ENCODE results near the gene REX1BD. TPM values are rescaled to one million over a fixed set of nuclear protein-coding genes. Genes with fewer than 3 reads are reported as not detected.

The REX1BD gene
- total RNA-seq, 1 experiment from 2014 or later: 72.3 TPM

GRCh38 chr19:18562086-18562485 lies 26.5 kb upstream of the REX1BD start:
- H3K18ac ChIP-seq (ENCODE audit: insufficient read length, low read depth, low read length): no peak overlapping the region
- H2AFZ ChIP-seq (ENCODE audit: low read length): no peak overlapping the region
- H3K4me1 Mint-ChIP-seq: peaks cover 5 to 8% of the 10 kb centered on the region in 2 experiments
- H3K4me3 Mint-ChIP-seq: no peak overlapping the region
- no peak overlapping the region for H4K5ac ChIP-seq (ENCODE audit: insufficient read length, low read depth, low read length)
- no CpG with 5 or more reads among the region's 14 CpGs for WGBS (ENCODE audit: extremely low coverage, insufficient read length, low lambda C conversion rate)
- H2BK15ac ChIP-seq (ENCODE audit: low read depth, low read length): no peak overlapping the region
- H3K9me3 Mint-ChIP-seq: no peaks in the 10 kb centered on the region
- no peak overlapping the region for H3T11ph ChIP-seq (ENCODE audit: low read length)
- H3K79me2 ChIP-seq (ENCODE audit: insufficient read depth, low read length): peaks cover 6% of the 10 kb centered on the region; the same call in 1 of the 2 replicates
- H2BK120ac ChIP-seq (ENCODE audit: low read depth, low read length, poor library complexity, severe bottlenecking): no peak overlapping the region
- H3K27me3 Mint-ChIP-seq (ENCODE audit: low read depth): no peaks in the 10 kb centered on the region
- peaks cover 6% of the 10 kb centered on the region for H3K23me2 ChIP-seq (ENCODE audit: insufficient read length, low read depth, low read length, poor library complexity, severe bottlenecking)
- H3K14ac ChIP-seq (ENCODE audit: insufficient read depth, low read length): no peak overlapping the region
- H3K23ac ChIP-seq (ENCODE audit: insufficient read length, low read depth, low read length): no peak overlapping the region
- H3K56ac ChIP-seq (ENCODE audit: insufficient read length, low read depth, low read length): no peak overlapping the region
- no peak overlapping the region for H3K27ac Mint-ChIP-seq
- H4K20me1 ChIP-seq (ENCODE audit: control insufficient read depth, insufficient read depth, insufficient read length): no peaks in the 10 kb centered on the region
- H2AK5ac ChIP-seq (ENCODE audit: insufficient read length, low read length): no peak overlapping the region
- H3K4me2 ChIP-seq (ENCODE audit: insufficient read depth, insufficient read length, low read length): no peak overlapping the region
- no peak overlapping the region for H2BK12ac ChIP-seq (ENCODE audit: insufficient read length, low read depth, low read length)
- H3K79me1 ChIP-seq (ENCODE audit: insufficient read depth, low read depth, low read length, poor library complexity, severe bottlenecking): no peaks in the 10 kb centered on the region
- no peak overlapping the region for H4K8ac ChIP-seq (replicated peaks; ENCODE audit: insufficient read length, low read depth, low read length)
- H2BK20ac ChIP-seq (ENCODE audit: low read depth, low read length, poor library complexity, severe bottlenecking): no peak overlapping the region
- no peaks in the 10 kb centered on the region for H3K9me3 ChIP-seq (ENCODE audit: control insufficient read depth, low read depth, low read length)
- no peaks in the 10 kb centered on the region for H3K4me1 ChIP-seq (ENCODE audit: insufficient read depth, low read length)
- no peak overlapping the region for H4K91ac ChIP-seq (ENCODE audit: insufficient read length, low read depth, low read length)
- no peak overlapping the region for H3K9ac ChIP-seq (ENCODE audit: extremely low read depth, insufficient read length, low read length)
- no peak overlapping the region for H3K4ac ChIP-seq (ENCODE audit: low read depth, low read length)
- DNase-seq: no peak
- no peak overlapping the region for H3K27ac ChIP-seq (ENCODE audit: insufficient read length, low read depth, low read length)
- TF ChIP-seq CTCF (conservative IDR thresholded peaks at IDR 0.05): no peak
- peaks cover 19 to 54% (median 48%) of the 10 kb centered on the region in 3 experiments; a peak in 6 of 7 replicates for H3K36me3 Mint-ChIP-seq (ENCODE audit: insufficient read depth in 1 of 3, low read depth in 3 of 3)
- no peak overlapping the region for H2BK5ac ChIP-seq (ENCODE audit: insufficient read length, low read length)
- no peaks in the 10 kb centered on the region for H3K27me3 ChIP-seq (ENCODE audit: insufficient read depth, low read length)

Data from H9 (cell line).